GM12878 (cell line): ENCODE data around the gene NIN. TPM values are rescaled to one million over a fixed set of nuclear protein-coding genes. Genes with fewer than 3 reads are reported as not detected.

Experiments used
- ATAC-seq: fragments of 200-7000 bp; cut with Tn5 transposase; 3 replicates; pipeline ENCODE4 v1.9.1; 2020; ENCODE audit warnings: mild to moderate bottlenecking, moderate library complexity
- BruUV-seq: library from RNA; stranded (reverse); fragments of 400-500 nt; replicated peaks from 2 replicates; lab custom pipeline; 2021; lab: Mats Ljungman, UMichigan
- CTCF ChIA-PET: fragments of 300-600 bp; sonication (Branson Sonifier 250); formaldehyde crosslinking; extraction: SDS; loops from one replicate; lab custom pipeline; 2021; ENCODE audit warnings: inconsistent platforms; lab: Yijun Ruan, JAX
- POLR2A ChIA-PET: fragments of 350-600 bp; formaldehyde crosslinking; extraction: SDS; loops from one replicate; lab custom pipeline; 2021; ENCODE audit warnings: inconsistent platforms; lab: Charles Lee
- RAD21 ChIA-PET: fragments of 300-600 bp; sonication (Branson Sonifier 250); formaldehyde crosslinking; loops from one replicate; lab custom pipeline; 2023; ENCODE audit warnings: antibody characterized with exemption; ENCODE audit not compliant: unreplicated experiment; lab: Charles Lee
- SMC1A ChIA-PET: fragments of 300-600 bp; sonication (Branson Sonifier 250); formaldehyde crosslinking; loops from one replicate; lab custom pipeline; 2023; ENCODE audit not compliant: unreplicated experiment, uncharacterized antibody; lab: Charles Lee
- DNase-seq: peaks from one replicate; pipeline ENCODE4 v3.0.0-alpha.2; 2011; ENCODE audit warnings: low read depth, low spot score
- FAIRE-seq: peaks from 3 replicates; lab custom pipeline; 2011; peaks lifted over from hg19 to GRCh38; lab: Jason Lieb, UNC
- H2AFZ ChIP-seq: 2 replicates; pipeline ENCODE4 v1.6.0; 2011; ENCODE audit warnings: low read depth, low read length, control low read depth; ENCODE audit not compliant: control insufficient read depth
- H3K27ac ChIP-seq: 2 replicates; pipeline ENCODE4 v1.5.1; 2011; ENCODE audit warnings: control low read depth; ENCODE audit not compliant: control insufficient read depth, insufficient read depth
- H3K27me3 ChIP-seq, 2 experiments: replicated peaks in 1 of 2; 2 replicates each; pipeline versions ENCODE4 v1.6.0 to v1.6.1; 2011; ENCODE audit warnings: low read length in 1 of 2; ENCODE audit not compliant: control insufficient read depth in 2 of 2, insufficient read depth in 2 of 2
- H3K36me3 ChIP-seq, 2 experiments: 2 replicates each; pipeline ENCODE4 v1.5.1; 2011; ENCODE audit warnings: low read length in 1 of 2; ENCODE audit not compliant: control insufficient read depth in 2 of 2, insufficient read depth in 2 of 2
- H3K4me1 ChIP-seq: 2 replicates; pipeline ENCODE4 v1.6.1; 2011; ENCODE audit warnings: mild to moderate bottlenecking, low read length, moderate library complexity, mixed read lengths; ENCODE audit not compliant: control insufficient read depth, insufficient read depth
- H3K4me2 ChIP-seq: 2 replicates; pipeline ENCODE4 v1.6.0; 2011; ENCODE audit warnings: control low read depth; ENCODE audit not compliant: control insufficient read depth, insufficient read depth
- H3K4me3 ChIP-seq: fragments of 200-600 bp; sonication (generic); 2 replicates; pipeline ENCODE4 v1.5.1; 2016
- H3K79me2 ChIP-seq: 2 replicates; pipeline ENCODE4 v1.6.0; 2011; ENCODE audit warnings: low read length; ENCODE audit not compliant: control insufficient read depth, insufficient read depth
- H3K9ac ChIP-seq: 2 replicates; pipeline ENCODE4 v1.8.0; 2011; ENCODE audit warnings: low read length, control low read depth, mixed read lengths; ENCODE audit not compliant: control insufficient read depth, insufficient read depth
- H3K9me3 ChIP-seq: replicated peaks from 3 replicates; pipeline ENCODE4 v1.5.1; 2011; ENCODE audit warnings: mild to moderate bottlenecking, low read length; ENCODE audit not compliant: control insufficient read depth, insufficient read depth
- H4K20me1 ChIP-seq: 2 replicates; pipeline ENCODE4 v1.6.0; 2011; ENCODE audit not compliant: control insufficient read depth, insufficient read depth
- ATF7 ChIP-seq: fragments of 450-650 bp; IDR thresholded peaks from 2 replicates; pipeline ENCODE4 v1.6.1; 2016; ENCODE audit warnings: low read depth, mild to moderate bottlenecking
- BCL11A ChIP-seq: IDR thresholded peaks from 2 replicates; pipeline ENCODE4 v1.6.1; 2011; ENCODE audit warnings: low read depth, low read length
- BHLHE40 ChIP-seq, 2 experiments: fragments of 450-650 bp in 1 of 2; IDR thresholded peaks; 2 replicates each; pipeline ENCODE4 v1.6.1; 2011 to 2017; ENCODE audit warnings: low read depth in 2 of 2, borderline replicate concordance in 1 of 2, improper control_type of control experiment in 1 of 2, low read length in 1 of 2, mild to moderate bottlenecking in 1 of 2
- CBX5 ChIP-seq: sonication (generic); IDR thresholded peaks from 2 replicates; pipeline ENCODE4 v1.6.1; 2016; ENCODE audit warnings: low read depth, moderate library complexity, mild to moderate bottlenecking, inconsistent platforms
- DPF2 ChIP-seq: fragments of 450-650 bp; IDR thresholded peaks from 2 replicates; pipeline ENCODE4 v1.6.1; 2017; ENCODE audit warnings: mild to moderate bottlenecking
- FOXM1 ChIP-seq: IDR thresholded peaks from 2 replicates; pipeline ENCODE4 v1.6.1; 2012; ENCODE audit warnings: low read depth, mild to moderate bottlenecking, inconsistent platforms, low read length, moderate library complexity
- KAT2A ChIP-seq: conservative IDR thresholded peaks from 2 replicates; pipeline ENCODE4 v1.6.1; 2011; ENCODE audit warnings: low read depth, low read length; ENCODE audit not compliant: control insufficient read depth
- MEF2B ChIP-seq: fragments of 450-650 bp; IDR thresholded peaks from 2 replicates; pipeline ENCODE4 v1.6.1; 2018; ENCODE audit warnings: mild to moderate bottlenecking, moderate library complexity; ENCODE audit not compliant: partially characterized antibody, poor library complexity, severe bottlenecking
- NFYA ChIP-seq: IDR thresholded peaks from 2 replicates; pipeline ENCODE4 v1.6.1; 2011; ENCODE audit warnings: low read depth, mild to moderate bottlenecking, low read length, improper control_type of control experiment, borderline replicate concordance
- PAX8 ChIP-seq: fragments of 450-650 bp; IDR thresholded peaks from 2 replicates; pipeline ENCODE4 v1.6.1; 2017; ENCODE audit warnings: mild to moderate bottlenecking, moderate library complexity
- PML ChIP-seq: IDR thresholded peaks from 2 replicates; pipeline ENCODE4 v1.6.1; 2012; ENCODE audit warnings: low read length, inconsistent platforms
- RAD51 ChIP-seq: fragments of 450-650 bp; IDR thresholded peaks from 2 replicates; pipeline ENCODE4 v1.6.1; 2016; ENCODE audit warnings: moderate library complexity, mild to moderate bottlenecking, inconsistent platforms
- RBBP5 ChIP-seq: fragments of 200-600 bp; sonication (generic); conservative IDR thresholded peaks from 2 replicates; pipeline ENCODE4 v1.6.1; 2016
- SMARCA5 ChIP-seq: fragments of 450-650 bp; IDR thresholded peaks from 2 replicates; pipeline ENCODE4 v1.6.1; 2017; ENCODE audit warnings: mild to moderate bottlenecking
- SPI1 ChIP-seq: IDR thresholded peaks from 2 replicates; pipeline ENCODE4 v1.6.1; 2011; ENCODE audit warnings: low read depth, mild to moderate bottlenecking, low read length, moderate library complexity, borderline replicate concordance; ENCODE audit not compliant: insufficient read depth
- ZZZ3 ChIP-seq: IDR thresholded peaks from 2 replicates; pipeline ENCODE4 v1.6.1; 2011; ENCODE audit warnings: low read depth; ENCODE audit not compliant: control insufficient read depth, insufficient read length
- WGBS: methylation state at CpG from one replicate; pipeline ENCODE4 v1.1.6; 2016; ENCODE audit warnings: low lambda C conversion rate; ENCODE audit not compliant: insufficient replicate concordance, insufficient coverage; ENCODE audit errors: missing lambda C conversion rate; 5-methylcytosine and 5-hydroxymethylcytosine counted together
- in situ Hi-C: fragments of 300-500 bp; cut with MboI; formaldehyde crosslinking; loops from 9 replicates; pipeline ENCODE4 v1.14.3; 2018; ENCODE audit warnings: mixed read lengths
- intact Hi-C: fragments of 100-400 bp; cut with micrococcal nuclease; formaldehyde crosslinking; loops from one replicate; pipeline ENCODE4 v1.14.2; 2022; ENCODE audit not compliant: unreplicated experiment
- polyA plus RNA-seq, 11 experiments: library from polyadenylated mRNA; depleted of rRNA in 4 of 11; unstranded in 6 of 11; stranded (reverse) in 5 of 11; fragments of >200 nt; fragmentation: Nextera tagmentation in 4 of 11; fragmentation: Illumina TruSeq in 1 of 11; extraction: Ambion mirVana in 4 of 11; extraction: Trizol in 1 of 11; gene quantifications; 1 replicate in 1 of 11; 2 replicates in 10 of 11; pipeline versions ENCODE4 v1.2.1 to v1.2.3, GENCODE V29; 2011 to 2016; ENCODE audit warnings: inconsistent platforms in 2 of 11, missing spikeins in 2 of 11, low read depth in 1 of 11
- total RNA-seq, 4 experiments: library from RNA; depleted of rRNA in 3 of 4; stranded (reverse); fragments of >200 nt in 3 of 4; fragmentation: Illumina TruSeq in 1 of 4; extraction: Trizol in 1 of 4; gene quantifications; 2 replicates each; pipeline versions ENCODE4 v1.2.1 to v1.2.3, GENCODE V29; 2013 to 2021
- TF ChIP-seq, protein P1 (sequence below): IDR thresholded peaks from 2 replicates; pipeline ENCODE4 v1.6.1; 2011; ENCODE audit warnings: low read depth, mild to moderate bottlenecking, low read length, moderate library complexity, borderline replicate concordance; ENCODE audit errors: extremely low read depth
- TF ChIP-seq, protein P2 (sequence below): fragments of 450-650 bp; IDR thresholded peaks from 2 replicates; pipeline ENCODE4 v1.6.1; 2016; ENCODE audit warnings: mild to moderate bottlenecking
- TF ChIP-seq, protein P3 (sequence below): fragments of 450-650 bp; IDR thresholded peaks from 2 replicates; pipeline ENCODE4 v1.6.1; 2017; ENCODE audit warnings: mild to moderate bottlenecking, low read depth, inconsistent platforms; ENCODE audit not compliant: poor library complexity, severe bottlenecking
- TF ChIP-seq, protein P4 (sequence below): fragments of 450-650 bp; IDR thresholded peaks from 2 replicates; pipeline ENCODE4 v1.6.1; 2014; ENCODE audit warnings: mild to moderate bottlenecking

The NIN gene
- total and polyA plus RNA-seq, 10 of the 15 experiments (the other 5 are each of a cell fraction or from before 2014, with no cell fraction given) = 16.2 to 135 (median 70.3) TPM

DNA sequence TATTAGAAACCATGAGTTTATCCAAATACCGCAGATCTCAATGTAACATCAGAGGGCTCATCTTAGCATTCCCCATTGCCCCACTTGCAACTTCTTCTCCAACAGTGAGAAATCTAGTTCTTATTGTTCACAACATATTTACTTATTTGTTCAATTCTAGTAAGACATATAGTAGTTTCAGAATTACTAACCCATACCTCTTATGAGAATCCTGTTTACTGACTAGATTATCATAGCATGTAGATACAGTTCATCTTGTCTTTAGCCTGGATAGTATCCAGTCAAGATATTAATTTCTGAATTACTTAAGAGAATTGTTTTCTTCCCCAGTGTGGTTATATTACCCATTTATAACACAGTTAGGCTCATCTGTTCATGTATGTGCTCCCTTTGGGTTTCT is 80.6 kb downstream of the NIN start (continued):
- TF ChIP-seq, protein P1, sequence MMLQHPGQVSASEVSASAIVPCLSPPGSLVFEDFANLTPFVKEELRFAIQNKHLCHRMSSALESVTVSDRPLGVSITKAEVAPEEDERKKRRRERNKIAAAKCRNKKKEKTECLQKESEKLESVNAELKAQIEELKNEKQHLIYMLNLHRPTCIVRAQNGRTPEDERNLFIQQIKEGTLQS = no peak
- TF ChIP-seq CBX5 (no peak), PAX8 (no peak), RAD51 (no peak), MEF2B (no peak), BCL11A (no peak), ZZZ3 (no peak)

DNA sequence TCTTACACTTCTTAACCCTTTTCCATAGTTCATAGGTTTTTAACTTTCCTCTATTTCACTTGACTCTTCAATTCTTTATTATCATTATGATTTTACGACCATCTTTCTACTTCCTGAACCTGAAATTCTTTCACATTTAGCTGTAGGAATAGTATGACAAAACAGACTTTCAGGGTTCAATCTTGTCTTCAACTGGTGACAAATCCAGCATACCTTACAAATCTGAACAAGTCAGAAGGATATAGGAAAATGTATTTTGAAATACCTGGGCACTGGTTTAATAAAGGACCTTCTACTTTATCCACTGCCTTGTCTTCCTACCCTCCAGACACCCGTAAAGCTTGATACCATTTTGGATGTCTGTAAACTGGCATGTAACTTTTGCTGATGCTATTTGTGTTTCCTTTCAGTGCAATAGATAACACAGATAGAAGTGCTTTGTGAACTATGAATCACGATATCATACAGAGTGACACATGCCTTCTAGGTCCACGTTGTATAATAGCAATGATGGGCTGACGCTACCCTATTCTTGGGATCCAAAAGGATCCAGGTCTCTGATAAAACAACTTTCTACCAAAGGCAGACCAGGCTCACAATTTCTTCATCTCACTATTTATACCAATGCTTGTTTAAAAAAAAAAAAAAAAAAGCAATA is 85.4 kb downstream of the NIN start:
- Histone ChIP-seq H3K27me3 (no peaks in the 10 kb centered on the region), H3K4me1 (peaks cover 12% of the 10 kb centered on the region; the same call in 1 of the 2 replicates), H3K4me3 (no peak overlapping the region), H4K20me1 (no peaks in the 10 kb centered on the region), H2AFZ (no peak overlapping the region), H3K4me2 (no peak overlapping the region), H3K27ac (no peak overlapping the region), H3K36me3 (peaks cover 7 to 43% of the 10 kb centered on the region in 2 experiments), H3K79me2 (no peaks in the 10 kb centered on the region), H3K9ac (no peak overlapping the region), H3K9me3 (no peaks in the 10 kb centered on the region)
- FAIRE-seq (no peak), DNase-seq (no peak), ATAC-seq (no peak)
- SMC1A ChIA-PET = no interaction called here
- CTCF ChIA-PET = interaction anchor here (1.4 kb wide), 1 partner anchor 14 kb away, joined by 3 read pairs; no protein-coding TSS in a partner anchor
- BruUV-seq = no TSS peak
- intact Hi-C loops = no loop called here
- RAD21 ChIA-PET = no interaction called here
- POLR2A ChIA-PET = no interaction called here
- WGBS = 99% methylated on average over 5 of the region's 5 CpGs
- in situ Hi-C loops = no loop called here
- TF ChIP-seq ATF7 (no peak), BHLHE40 (IDR thresholded peaks at IDR 0.05; ENCODE audit: borderline replicate concordance in 1 of 2, low read depth in 2 of 2, low read length in 1 of 2) (no peak), PML (no peak), KAT2A (no peak), RBBP5 (no peak), ZZZ3 (no peak), SMARCA5 (no peak), SPI1 (no peak), NFYA (no peak), FOXM1 (no peak), DPF2 (no peak)
- TF ChIP-seq, protein P2, sequence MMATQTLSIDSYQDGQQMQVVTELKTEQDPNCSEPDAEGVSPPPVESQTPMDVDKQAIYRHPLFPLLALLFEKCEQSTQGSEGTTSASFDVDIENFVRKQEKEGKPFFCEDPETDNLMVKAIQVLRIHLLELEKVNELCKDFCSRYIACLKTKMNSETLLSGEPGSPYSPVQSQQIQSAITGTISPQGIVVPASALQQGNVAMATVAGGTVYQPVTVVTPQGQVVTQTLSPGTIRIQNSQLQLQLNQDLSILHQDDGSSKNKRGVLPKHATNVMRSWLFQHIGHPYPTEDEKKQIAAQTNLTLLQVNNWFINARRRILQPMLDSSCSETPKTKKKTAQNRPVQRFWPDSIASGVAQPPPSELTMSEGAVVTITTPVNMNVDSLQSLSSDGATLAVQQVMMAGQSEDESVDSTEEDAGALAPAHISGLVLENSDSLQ = no peak
- TF ChIP-seq, protein P3, sequence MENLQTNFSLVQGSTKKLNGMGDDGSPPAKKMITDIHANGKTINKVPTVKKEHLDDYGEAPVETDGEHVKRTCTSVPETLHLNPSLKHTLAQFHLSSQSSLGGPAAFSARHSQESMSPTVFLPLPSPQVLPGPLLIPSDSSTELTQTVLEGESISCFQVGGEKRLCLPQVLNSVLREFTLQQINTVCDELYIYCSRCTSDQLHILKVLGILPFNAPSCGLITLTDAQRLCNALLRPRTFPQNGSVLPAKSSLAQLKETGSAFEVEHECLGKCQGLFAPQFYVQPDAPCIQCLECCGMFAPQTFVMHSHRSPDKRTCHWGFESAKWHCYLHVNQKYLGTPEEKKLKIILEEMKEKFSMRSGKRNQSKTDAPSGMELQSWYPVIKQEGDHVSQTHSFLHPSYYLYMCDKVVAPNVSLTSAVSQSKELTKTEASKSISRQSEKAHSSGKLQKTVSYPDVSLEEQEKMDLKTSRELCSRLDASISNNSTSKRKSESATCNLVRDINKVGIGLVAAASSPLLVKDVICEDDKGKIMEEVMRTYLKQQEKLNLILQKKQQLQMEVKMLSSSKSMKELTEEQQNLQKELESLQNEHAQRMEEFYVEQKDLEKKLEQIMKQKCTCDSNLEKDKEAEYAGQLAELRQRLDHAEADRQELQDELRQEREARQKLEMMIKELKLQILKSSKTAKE = no peak
- TF ChIP-seq, protein P4, sequence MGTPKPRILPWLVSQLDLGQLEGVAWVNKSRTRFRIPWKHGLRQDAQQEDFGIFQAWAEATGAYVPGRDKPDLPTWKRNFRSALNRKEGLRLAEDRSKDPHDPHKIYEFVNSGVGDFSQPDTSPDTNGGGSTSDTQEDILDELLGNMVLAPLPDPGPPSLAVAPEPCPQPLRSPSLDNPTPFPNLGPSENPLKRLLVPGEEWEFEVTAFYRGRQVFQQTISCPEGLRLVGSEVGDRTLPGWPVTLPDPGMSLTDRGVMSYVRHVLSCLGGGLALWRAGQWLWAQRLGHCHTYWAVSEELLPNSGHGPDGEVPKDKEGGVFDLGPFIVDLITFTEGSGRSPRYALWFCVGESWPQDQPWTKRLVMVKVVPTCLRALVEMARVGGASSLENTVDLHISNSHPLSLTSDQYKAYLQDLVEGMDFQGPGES = no peak
